ENCODE results near the gene SPN.

SPN gene

GRCh38 chr16:29710227-29711219 lies 47.5 kb downstream of the SPN start:
- H3K4me3 ChIP-seq (ENCODE audit: low read depth, low read length), result peak overlapping the region; percentile 22
- DNase-seq (ENCODE audit: low read depth), result peak; percentile 85
- TF ChIP-seq CTCF (conservative IDR thresholded peaks at IDR 0.05; ENCODE audit: low read depth, low read length), result peak; percentile 69

- DNase-seq (ENCODE audit: low read depth), result no peak
- H3K4me3 ChIP-seq (ENCODE audit: low read depth, low read length), result no peak overlapping the region
- no peak for TF ChIP-seq CTCF (conservative IDR thresholded peaks at IDR 0.05; ENCODE audit: low read depth, low read length)
These were observed 49.8 kb downstream of the SPN start for GRCh38 chr16:29712809-29713208.

DNA sequence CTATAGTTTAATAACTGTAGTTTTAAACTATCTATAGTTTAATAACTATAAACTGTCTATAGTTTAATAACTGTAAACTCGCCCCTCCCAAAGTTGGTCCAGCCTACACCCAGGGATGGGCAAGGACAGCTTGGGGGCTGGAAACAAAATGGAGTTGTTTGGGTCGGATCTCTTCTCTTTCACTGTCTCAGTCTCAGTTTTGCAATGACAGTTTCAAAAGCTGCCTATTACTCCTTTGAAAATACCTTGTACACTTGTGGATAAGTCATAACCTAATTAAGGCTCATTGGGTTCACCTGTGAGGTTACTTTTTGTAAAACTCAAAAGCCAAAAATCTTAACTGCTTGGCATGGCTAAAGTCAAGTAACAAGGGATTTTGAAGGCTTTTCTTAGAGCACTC lies 51.3 kb downstream of the SPN start:
- no peak for TF ChIP-seq CTCF (conservative IDR thresholded peaks at IDR 0.05; ENCODE audit: low read depth, low read length)

DNA sequence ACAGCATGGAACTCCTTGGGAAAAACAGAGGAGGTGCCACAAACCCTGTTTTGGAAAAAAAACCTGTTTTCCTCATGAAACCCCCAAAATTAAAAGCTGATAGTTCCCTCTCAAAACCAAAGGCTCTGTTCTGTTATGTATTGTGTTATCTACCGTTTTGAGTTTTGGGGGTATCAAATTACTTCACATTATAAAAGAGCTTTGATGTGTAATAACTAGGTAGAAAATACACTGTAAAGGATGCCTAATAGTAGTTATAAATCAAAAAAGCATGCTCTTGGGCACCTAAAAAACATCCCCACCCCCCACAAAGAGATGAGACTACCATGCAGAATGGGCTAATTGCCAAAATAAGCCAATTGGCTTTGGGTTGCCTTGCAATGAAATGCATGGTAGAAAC lies 51.9 kb downstream of the SPN start:
- H3K4me3 ChIP-seq (ENCODE audit: low read depth, low read length), result no peak overlapping the region
- TF ChIP-seq CTCF (conservative IDR thresholded peaks at IDR 0.05; ENCODE audit: low read depth, low read length), result no peak
- DNase-seq (ENCODE audit: low read depth), result no peak

More for the DNA sequence above, 51.3 kb downstream of the SPN start:
- H3K4me3 ChIP-seq (ENCODE audit: low read depth, low read length), result no peak overlapping the region
- DNase-seq (ENCODE audit: low read depth), result no peak

- no peak for TF ChIP-seq CTCF (conservative IDR thresholded peaks at IDR 0.05; ENCODE audit: low read depth, low read length)
- no peak overlapping the region for H3K4me3 ChIP-seq (ENCODE audit: low read depth, low read length)
- no peak for DNase-seq (ENCODE audit: low read depth)
These were observed 54.1 kb downstream of the SPN start for GRCh38 chr16:29717113-29717512.

DNA sequence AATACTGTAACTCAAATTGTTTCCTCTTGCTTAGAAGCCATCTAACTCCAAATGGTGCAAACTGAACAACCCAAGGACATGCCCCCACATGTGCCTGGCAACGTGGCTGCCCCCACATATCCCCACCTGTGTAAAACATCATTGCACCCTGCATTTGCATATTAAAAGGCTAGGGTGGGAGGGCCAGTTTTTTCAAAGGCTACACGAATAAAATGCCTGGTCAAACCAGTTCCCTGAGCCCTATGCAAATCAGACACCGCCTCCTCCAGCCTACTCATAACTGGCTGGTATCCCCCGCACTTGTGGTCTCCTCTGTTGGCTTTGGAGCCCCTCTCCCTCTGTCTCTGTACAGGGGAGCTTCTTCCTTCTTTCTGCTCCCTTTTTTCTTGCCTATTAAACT lies 56.0 kb downstream of the SPN start:
- no peak for DNase-seq (ENCODE audit: low read depth)
- TF ChIP-seq CTCF (conservative IDR thresholded peaks at IDR 0.05; ENCODE audit: low read depth, low read length), result no peak
- no peak overlapping the region for H3K4me3 ChIP-seq (ENCODE audit: low read depth, low read length)
